DOHH2 (cell line): ENCODE measurements around the gene EPHA6.

ENCODE experiments used
- H3F3A ChIP-seq: fragments of 200-600 bp; sonication (generic), shearing (Covaris generic); 2 replicates; pipeline ENCODE4 v1.6.0; 2016; ENCODE audit warnings: antibody characterized with exemption, mild to moderate bottlenecking; ENCODE audit not compliant: control insufficient read depth, insufficient read depth
- H3K27ac ChIP-seq: fragments of 200-600 bp; sonication (generic); 2 replicates; pipeline ENCODE4 v1.5.1; 2014; ENCODE audit warnings: low read depth, mild to moderate bottlenecking, low read length, moderate library complexity
- H3K27me3 ChIP-seq: fragments of 200-600 bp; sonication (generic); 2 replicates; pipeline ENCODE4 v1.6.1; 2014; ENCODE audit warnings: mild to moderate bottlenecking, low read length, mixed read lengths; ENCODE audit not compliant: control insufficient read depth
- H3K36me3 ChIP-seq: fragments of 200-600 bp; sonication (generic); 2 replicates; pipeline ENCODE4 v1.6.1; 2014; ENCODE audit warnings: mild to moderate bottlenecking, low read length, moderate library complexity, mixed read lengths; ENCODE audit not compliant: control insufficient read depth
- H3K4me1 ChIP-seq: fragments of 200-600 bp; sonication (generic); 2 replicates; pipeline ENCODE4 v1.6.1; 2014; ENCODE audit warnings: mild to moderate bottlenecking, low read length, mixed read lengths; ENCODE audit not compliant: control insufficient read depth
- H3K4me2 ChIP-seq: fragments of 200-600 bp; sonication (generic); 2 replicates; pipeline ENCODE4 v1.6.0; 2014; ENCODE audit warnings: mild to moderate bottlenecking, low read length, moderate library complexity
- H3K4me3 ChIP-seq: fragments of 200-600 bp; sonication (generic); 2 replicates; pipeline ENCODE4 v1.5.1; 2014; ENCODE audit warnings: mild to moderate bottlenecking, low read length, mixed read lengths
- H3K79me2 ChIP-seq: fragments of 200-600 bp; sonication (generic); 2 replicates; pipeline ENCODE4 v1.6.1; 2014; ENCODE audit warnings: mild to moderate bottlenecking, low read length, mixed read lengths; ENCODE audit not compliant: control insufficient read depth
- H3K9me2 ChIP-seq: fragments of 200-600 bp; sonication (generic); replicated peaks from 2 replicates; pipeline ENCODE4 v1.6.1; 2014; ENCODE audit warnings: mild to moderate bottlenecking, low read length, mixed read lengths; ENCODE audit not compliant: control insufficient read depth
- H3K9me3 ChIP-seq: fragments of 200-600 bp; sonication (generic); 2 replicates; pipeline ENCODE4 v1.6.1; 2014; ENCODE audit warnings: antibody characterized with exemption, low read length, mixed read lengths; ENCODE audit not compliant: control insufficient read depth, insufficient read depth
- H4K20me1 ChIP-seq: fragments of 200-600 bp; sonication (generic); 2 replicates; pipeline ENCODE4 v1.6.0; 2014; ENCODE audit warnings: low read depth, mild to moderate bottlenecking, antibody characterized with exemption, low read length, moderate library complexity; ENCODE audit not compliant: control insufficient read depth, insufficient read depth
- CTCF ChIP-seq: fragments of 200-600 bp; sonication (generic); IDR thresholded peaks from one replicate; pipeline ENCODE4 v1.5.1; 2014; ENCODE audit warnings: antibody characterized with exemption, mild to moderate bottlenecking, low read depth, low read length; ENCODE audit not compliant: poor library complexity, severe bottlenecking
- EZH2phosphoT487 ChIP-seq: fragments of 200-600 bp; sonication (generic); IDR thresholded peaks from 2 replicates; pipeline ENCODE4 v1.6.1; 2017; ENCODE audit warnings: borderline replicate concordance, mild to moderate bottlenecking, antibody characterized with exemption, low read length, moderate library complexity, mixed read lengths

Gene EPHA6

GRCh38 chr3:97425002-97425401 lies 610.6 kb downstream of the EPHA6 start:
- TF ChIP-seq CTCF: no peak
- no peak overlapping the region for H3K4me2 ChIP-seq
- no peaks in the 10 kb centered on the region for H3K36me3 ChIP-seq
- no peaks in the 10 kb centered on the region for H3F3A ChIP-seq
- H3K4me3 ChIP-seq: no peak overlapping the region
- no peaks in the 10 kb centered on the region for H3K9me2 ChIP-seq
- no peaks in the 10 kb centered on the region for H3K4me1 ChIP-seq
- H3K27me3 ChIP-seq: no peaks in the 10 kb centered on the region
- no peak overlapping the region for H3K27ac ChIP-seq
- no peaks in the 10 kb centered on the region for H4K20me1 ChIP-seq
- no peaks in the 10 kb centered on the region for H3K79me2 ChIP-seq
- H3K9me3 ChIP-seq: no peaks in the 10 kb centered on the region

GRCh38 chr3:97430601-97431000 lies 616.2 kb downstream of the EPHA6 start:
- Histone ChIP-seq H4K20me1 (no peaks in the 10 kb centered on the region), H3K9me2 (no peaks in the 10 kb centered on the region), H3K36me3 (no peaks in the 10 kb centered on the region), H3K27ac (no peak overlapping the region), H3F3A (no peaks in the 10 kb centered on the region), H3K4me1 (no peaks in the 10 kb centered on the region), H3K9me3 (no peaks in the 10 kb centered on the region), H3K4me2 (no peak overlapping the region), H3K4me3 (no peak overlapping the region), H3K79me2 (no peaks in the 10 kb centered on the region), H3K27me3 (no peaks in the 10 kb centered on the region)
- no peak for TF ChIP-seq EZH2phosphoT487
- TF ChIP-seq CTCF: no peak

- H3K9me3 ChIP-seq: no peaks in the 10 kb centered on the region
- no peak overlapping the region for H3K27ac ChIP-seq
- H3K4me1 ChIP-seq: no peaks in the 10 kb centered on the region
- H3K4me3 ChIP-seq: no peak overlapping the region
- no peaks in the 10 kb centered on the region for H3K36me3 ChIP-seq
- no peaks in the 10 kb centered on the region for H3K79me2 ChIP-seq
- no peaks in the 10 kb centered on the region for H4K20me1 ChIP-seq
- TF ChIP-seq EZH2phosphoT487 (no peak), CTCF (no peak)
- H3K9me2 ChIP-seq: no peaks in the 10 kb centered on the region
- H3F3A ChIP-seq: no peaks in the 10 kb centered on the region
- no peak overlapping the region for H3K4me2 ChIP-seq
- no peaks in the 10 kb centered on the region for H3K27me3 ChIP-seq
Observed at GRCh38 chr3:97432914-97433313, 618.5 kb downstream of the EPHA6 start.

- no peaks in the 10 kb centered on the region for H3K9me2 ChIP-seq
- TF ChIP-seq CTCF (no peak), EZH2phosphoT487 (no peak)
- no peak overlapping the region for H3K4me3 ChIP-seq
- H3K4me1 ChIP-seq: no peaks in the 10 kb centered on the region
- no peaks in the 10 kb centered on the region for H3K27me3 ChIP-seq
- no peak overlapping the region for H3K27ac ChIP-seq
- H4K20me1 ChIP-seq: no peaks in the 10 kb centered on the region
- no peaks in the 10 kb centered on the region for H3K9me3 ChIP-seq
- no peak overlapping the region for H3K4me2 ChIP-seq
- H3F3A ChIP-seq: no peaks in the 10 kb centered on the region
- H3K79me2 ChIP-seq: no peaks in the 10 kb centered on the region
- no peaks in the 10 kb centered on the region for H3K36me3 ChIP-seq
Observed at GRCh38 chr3:97438131-97438530, 623.7 kb downstream of the EPHA6 start.
